Colonic mucosa (tissue), 4 donors: ENCODE results near the gene COX8A. TPM values are rescaled to one million over a fixed set of nuclear protein-coding genes. Genes with fewer than 3 reads are reported as not detected.

Experiments used
- DNase-seq: peaks from one replicate; pipeline ENCODE4 v3.0.0-alpha.2; 2020
- H3K27ac ChIP-seq: fragments of 200-600 bp; one replicate; pipeline ENCODE4 v1.8.0; 2021
- H3K27me3 ChIP-seq: fragments of 200-600 bp; one replicate; pipeline ENCODE4 v1.8.0; 2021
- H3K36me3 ChIP-seq: fragments of 200-600 bp; one replicate; pipeline ENCODE4 v1.8.0; 2021
- H3K4me1 ChIP-seq: fragments of 200-600 bp; one replicate; pipeline ENCODE4 v1.8.0; 2021; ENCODE audit warnings: mild to moderate bottlenecking
- H3K4me3 ChIP-seq: fragments of 200-600 bp; one replicate; pipeline ENCODE4 v1.8.0; 2021
- H3K9ac ChIP-seq, 2 donors: one replicate each; pipeline ENCODE4 v1.7.0; 2013; ENCODE audit warnings: control low read depth in 2 of 2, low read depth in 2 of 2, low read length in 2 of 2
- H3K9me3 ChIP-seq: fragments of 200-600 bp; one replicate; pipeline ENCODE4 v1.8.0; 2021
- intact Hi-C: fragments of 100-400 bp; cut with DNase I; formaldehyde crosslinking; loops from one replicate; pipeline ENCODE4 v1.14.1; 2022
- total RNA-seq, 2 donors: library from RNA; stranded (reverse); fragmentation: NEBNext Ultra II Directional in 1 of 2; extraction: Animal tissue kit (Norgen Biotek cat#: 25700) in 1 of 2; gene quantifications; one replicate each; pipeline ENCODE4 v1.2.1, GENCODE V29; 2021
- TF ChIP-seq, protein P1 (sequence below): fragments of 200-600 bp; IDR thresholded peaks from one replicate; pipeline ENCODE4 v1.8.0; 2022; ENCODE audit warnings: antibody characterized with exemption, mild to moderate bottlenecking
- donor health status: healthy.
- donor health status: DM: no; HTN: no; CAD: no.
- donor health status: DM: no; HTN: no; CAD: no.

Gene COX8A
- total RNA-seq, 2 donors from 2014 or later: 647 to 875 TPM

GRCh38 chr11:64015510-64015909, 41.1 kb downstream of the COX8A start:
- TF ChIP-seq, protein P1, sequence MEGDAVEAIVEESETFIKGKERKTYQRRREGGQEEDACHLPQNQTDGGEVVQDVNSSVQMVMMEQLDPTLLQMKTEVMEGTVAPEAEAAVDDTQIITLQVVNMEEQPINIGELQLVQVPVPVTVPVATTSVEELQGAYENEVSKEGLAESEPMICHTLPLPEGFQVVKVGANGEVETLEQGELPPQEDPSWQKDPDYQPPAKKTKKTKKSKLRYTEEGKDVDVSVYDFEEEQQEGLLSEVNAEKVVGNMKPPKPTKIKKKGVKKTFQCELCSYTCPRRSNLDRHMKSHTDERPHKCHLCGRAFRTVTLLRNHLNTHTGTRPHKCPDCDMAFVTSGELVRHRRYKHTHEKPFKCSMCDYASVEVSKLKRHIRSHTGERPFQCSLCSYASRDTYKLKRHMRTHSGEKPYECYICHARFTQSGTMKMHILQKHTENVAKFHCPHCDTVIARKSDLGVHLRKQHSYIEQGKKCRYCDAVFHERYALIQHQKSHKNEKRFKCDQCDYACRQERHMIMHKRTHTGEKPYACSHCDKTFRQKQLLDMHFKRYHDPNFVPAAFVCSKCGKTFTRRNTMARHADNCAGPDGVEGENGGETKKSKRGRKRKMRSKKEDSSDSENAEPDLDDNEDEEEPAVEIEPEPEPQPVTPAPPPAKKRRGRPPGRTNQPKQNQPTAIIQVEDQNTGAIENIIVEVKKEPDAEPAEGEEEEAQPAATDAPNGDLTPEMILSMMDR: no peak
- no peak for DNase-seq

DNA sequence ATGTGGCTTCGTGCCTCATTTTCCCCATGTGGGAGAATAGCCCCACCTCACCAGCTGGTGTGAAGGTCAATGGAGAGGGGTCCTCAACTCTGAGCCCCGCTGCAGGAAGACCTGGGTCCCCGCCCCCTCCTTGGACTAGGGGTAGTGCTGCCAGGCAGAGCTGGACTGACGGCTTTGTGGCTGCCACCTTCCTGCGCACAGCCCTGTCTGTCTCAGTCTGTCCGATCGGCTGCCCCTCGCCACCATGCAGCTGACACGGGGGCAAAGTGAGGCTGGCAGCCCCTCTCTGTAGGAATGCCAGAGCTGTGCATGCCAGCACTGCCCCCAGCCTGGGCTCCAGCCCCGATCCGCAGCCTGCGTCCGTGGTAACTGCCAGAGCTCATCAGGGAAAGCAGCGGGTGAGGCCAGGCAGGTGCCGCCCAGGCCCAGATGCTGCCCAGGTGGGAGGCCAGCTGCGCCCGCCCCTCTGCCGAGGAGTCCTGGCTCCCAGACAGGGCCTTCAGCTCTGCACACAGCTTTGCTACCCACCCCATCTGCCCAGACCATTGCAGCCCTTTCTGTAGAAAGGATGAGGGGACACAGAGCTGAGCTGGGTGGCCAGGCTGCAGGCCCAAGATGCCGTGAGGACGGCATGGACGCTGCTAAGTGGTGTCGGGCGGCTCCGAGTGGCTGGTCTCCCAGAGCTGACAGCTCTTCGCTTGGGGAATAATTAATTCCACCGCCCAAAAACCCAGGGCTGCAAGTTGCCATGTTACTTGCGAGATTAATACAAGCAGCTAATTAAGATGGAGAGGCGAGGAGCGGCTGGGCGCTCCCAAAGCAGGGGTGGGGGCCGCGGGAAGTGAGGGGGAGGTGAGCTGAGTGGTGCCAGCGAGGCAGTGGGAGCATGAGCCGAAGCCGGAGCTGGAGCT, 41.8 kb downstream of the COX8A start:
- no peak for DNase-seq
- H3K4me3 ChIP-seq: no peak overlapping the region
- no peaks in the 10 kb centered on the region for H3K36me3 ChIP-seq
- H3K9me3 ChIP-seq: no peaks in the 10 kb centered on the region
- no peaks in the 10 kb centered on the region for H3K4me1 ChIP-seq
- intact Hi-C loops: no loop called here
- no peaks in the 10 kb centered on the region for H3K27me3 ChIP-seq
- no peak overlapping the region for H3K27ac ChIP-seq
- TF ChIP-seq, protein P1: no peak
- no peak overlapping the region for H3K9ac ChIP-seq

More at GRCh38 chr11:64015510-64015909, 41.1 kb downstream of the COX8A start:
- H3K9me3 ChIP-seq: no peaks in the 10 kb centered on the region
- no peaks in the 10 kb centered on the region for H3K36me3 ChIP-seq
- no peak overlapping the region for H3K27ac ChIP-seq
- H3K27me3 ChIP-seq: no peaks in the 10 kb centered on the region
- no peak overlapping the region for H3K9ac ChIP-seq
- intact Hi-C loops: no loop called here
- H3K4me1 ChIP-seq: no peaks in the 10 kb centered on the region
- no peak overlapping the region for H3K4me3 ChIP-seq

GRCh38 chr11:64017945-64018224, 43.5 kb downstream of the COX8A start:
- Histone ChIP-seq H3K27me3 (no peaks in the 10 kb centered on the region), H3K4me3 (no peak overlapping the region), H3K4me1 (no peaks in the 10 kb centered on the region), H3K9ac (no peak overlapping the region), H3K9me3 (no peaks in the 10 kb centered on the region), H3K36me3 (no peaks in the 10 kb centered on the region), H3K27ac (no peak overlapping the region)
- TF ChIP-seq, protein P1: no peak
- intact Hi-C loops: no loop called here
- no peak for DNase-seq

GRCh38 chr11:64018310-64018709, 43.9 kb downstream of the COX8A start:
- no peak for DNase-seq
- no peaks in the 10 kb centered on the region for H3K4me1 ChIP-seq
- H3K9ac ChIP-seq: no peak overlapping the region
- no peak overlapping the region for H3K27ac ChIP-seq
- H3K27me3 ChIP-seq: no peaks in the 10 kb centered on the region
- H3K9me3 ChIP-seq: no peaks in the 10 kb centered on the region
- no peaks in the 10 kb centered on the region for H3K36me3 ChIP-seq
- H3K4me3 ChIP-seq: no peak overlapping the region
- intact Hi-C loops: no loop called here
- TF ChIP-seq, protein P1: no peak

DNA sequence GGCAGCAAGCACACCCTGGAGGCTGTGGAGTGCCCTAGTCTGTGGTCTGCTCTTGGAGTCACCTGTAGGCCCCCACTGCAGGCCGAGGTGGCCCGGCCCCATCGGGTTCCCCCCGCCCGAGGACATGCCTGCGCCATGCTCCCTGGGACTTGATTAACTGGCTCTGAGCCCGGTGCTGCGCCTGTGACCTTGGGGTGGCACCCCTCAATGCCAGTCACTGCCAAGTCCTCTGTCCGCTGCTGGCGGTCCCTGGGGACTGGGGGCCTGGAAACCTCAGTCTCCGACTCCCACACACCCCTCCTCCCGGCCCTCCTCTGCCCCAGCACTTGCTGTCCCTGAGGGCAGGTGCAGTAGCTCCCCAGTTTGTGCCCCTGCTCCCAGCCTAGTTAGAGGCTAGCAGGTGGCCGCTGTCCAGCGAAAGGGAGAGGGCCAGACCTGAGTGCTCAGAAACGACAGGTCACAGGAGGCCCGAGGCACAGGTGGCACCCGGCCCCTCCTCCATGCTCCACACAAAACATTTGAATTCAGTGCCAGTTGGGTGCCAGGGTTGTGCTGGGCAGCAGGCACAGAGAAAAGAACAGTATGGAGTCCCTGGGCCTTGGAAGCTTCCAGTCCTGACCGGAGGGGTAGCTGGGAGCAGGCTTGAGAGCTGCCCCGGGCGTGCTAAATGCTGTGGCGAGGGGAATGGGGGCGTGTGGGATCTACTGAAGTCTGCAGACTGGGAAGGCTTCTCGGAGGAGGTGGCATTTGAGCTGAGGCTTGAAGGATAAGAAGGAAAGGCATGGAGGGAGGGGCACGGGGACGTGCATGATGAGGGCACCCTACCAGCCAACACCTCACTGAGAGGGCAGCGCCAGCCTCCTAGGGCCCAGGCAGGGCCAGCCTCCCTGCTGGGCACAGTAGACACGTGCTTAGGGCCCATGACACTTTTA, 45.0 kb downstream of the COX8A start:
- TF ChIP-seq, protein P1: no peak
- H3K4me1 ChIP-seq: no peaks in the 10 kb centered on the region
- intact Hi-C loops: no loop called here
- no peak overlapping the region for H3K4me3 ChIP-seq
- no peak overlapping the region for H3K9ac ChIP-seq
- H3K9me3 ChIP-seq: no peaks in the 10 kb centered on the region
- no peak overlapping the region for H3K27ac ChIP-seq
- H3K27me3 ChIP-seq: no peaks in the 10 kb centered on the region
- H3K36me3 ChIP-seq: no peaks in the 10 kb centered on the region
- DNase-seq: no peak
